ENCODE results near the gene CACNA2D4. TPM values are rescaled to one million over a fixed set of nuclear protein-coding genes. Genes with fewer than 3 reads are reported as not detected.

The CACNA2D4 gene
- total RNA-seq, 1 experiment from 2014 or later = not detected

DNA sequence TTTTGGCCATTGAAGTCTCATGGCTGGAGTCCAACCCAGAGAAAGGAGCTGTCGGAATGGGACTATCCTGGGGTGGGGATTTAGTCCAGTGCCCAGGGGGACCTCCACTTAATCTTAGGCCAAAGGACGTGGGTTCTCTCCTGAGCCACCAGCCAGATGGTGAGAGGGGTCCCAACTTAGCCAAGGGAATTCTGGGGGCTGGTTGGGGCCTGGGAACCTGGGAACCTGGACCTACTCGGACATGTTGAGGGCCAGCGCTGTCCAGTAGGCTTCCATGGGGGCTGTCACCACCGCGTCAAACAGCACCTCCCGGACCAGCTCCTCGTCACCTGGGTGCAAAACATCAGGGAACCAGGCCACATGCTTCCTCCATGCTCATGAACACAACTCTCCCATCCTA lies 64.7 kb downstream of the CACNA2D4 start:
- no peaks in the 10 kb centered on the region for H3K4me1 ChIP-seq (replicated peaks)
- no peak for DNase-seq (ENCODE audit: low read depth in 1 of 2, low spot score in 2 of 2)
- H3K27me3 ChIP-seq (replicated peaks) = peaks cover 86% of the 10 kb centered on the region
- no peak overlapping the region for H3K4me3 ChIP-seq
- no peaks in the 10 kb centered on the region for H3K9me3 ChIP-seq (replicated peaks)
- no peak overlapping the region for H3K27ac ChIP-seq
- no peaks in the 10 kb centered on the region for H3K36me3 ChIP-seq

GRCh38 chr12:1852076-1852475 lies 66.4 kb downstream of the CACNA2D4 start:
- Histone ChIP-seq H3K27me3 (replicated peaks) (peaks cover 88% of the 10 kb centered on the region), H3K9me3 (replicated peaks) (no peaks in the 10 kb centered on the region), H3K36me3 (no peaks in the 10 kb centered on the region), H3K27ac (no peak overlapping the region), H3K4me1 (replicated peaks) (no peaks in the 10 kb centered on the region), H3K4me3 (no peak overlapping the region)
- no peak for DNase-seq (ENCODE audit: low read depth in 1 of 2, low spot score in 2 of 2)

GRCh38 chr12:1851151-1851701 lies 67.2 kb downstream of the CACNA2D4 start:
- Histone ChIP-seq H3K27ac (no peak overlapping the region), H3K4me3 (no peak overlapping the region), H3K36me3 (no peaks in the 10 kb centered on the region), H3K9me3 (replicated peaks) (no peaks in the 10 kb centered on the region), H3K4me1 (replicated peaks) (no peaks in the 10 kb centered on the region), H3K27me3 (replicated peaks) (peaks cover 88% of the 10 kb centered on the region)
- DNase-seq (ENCODE audit: low read depth in 1 of 2, low spot score in 2 of 2) = no peak

DNA sequence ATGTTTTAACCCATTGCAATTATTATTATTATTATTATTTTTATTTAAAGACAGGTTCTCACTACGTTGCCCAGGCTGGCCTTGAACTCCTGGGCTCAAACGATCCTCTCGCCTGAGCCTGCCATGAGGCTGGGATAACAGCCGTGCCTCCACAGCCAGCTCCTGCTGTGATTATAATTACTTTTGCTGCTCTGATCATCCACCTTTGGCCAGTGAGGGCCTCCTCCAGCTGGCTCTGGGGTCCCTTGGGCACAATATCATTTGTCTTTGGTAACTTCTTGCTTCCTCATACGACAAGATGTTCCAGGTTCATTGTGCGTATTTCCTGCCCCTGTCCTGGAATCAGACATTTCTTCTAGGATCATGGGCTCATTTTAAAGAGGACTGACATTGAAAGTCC lies 69.7 kb downstream of the CACNA2D4 start:
- no peaks in the 10 kb centered on the region for H3K4me1 ChIP-seq (replicated peaks)
- no peak overlapping the region for H3K27ac ChIP-seq
- H3K4me3 ChIP-seq = no peak overlapping the region
- no peaks in the 10 kb centered on the region for H3K36me3 ChIP-seq
- H3K9me3 ChIP-seq (replicated peaks) = no peaks in the 10 kb centered on the region
- DNase-seq (ENCODE audit: low read depth in 1 of 2, low spot score in 2 of 2) = no peak
- peaks cover 85% of the 10 kb centered on the region for H3K27me3 ChIP-seq (replicated peaks)

DNA sequence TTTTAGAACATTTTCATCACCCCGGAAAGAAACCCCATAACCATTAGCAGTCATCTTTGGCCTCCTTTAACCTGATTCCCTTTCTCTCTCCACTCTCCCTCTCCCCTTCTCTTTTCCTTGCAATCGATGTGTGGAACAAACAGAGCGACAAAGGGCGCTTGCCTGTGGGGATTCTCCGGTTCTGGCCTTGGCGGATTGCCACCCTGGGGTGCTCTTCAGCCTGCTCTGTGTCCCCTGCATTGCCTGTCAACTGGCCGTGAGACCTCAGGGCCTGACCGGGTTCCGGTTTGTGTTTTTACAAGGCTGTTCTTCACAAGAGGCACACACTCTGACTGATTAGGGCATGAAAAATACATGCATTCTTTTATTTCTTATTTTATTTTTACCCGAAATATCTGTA lies 70.3 kb downstream of the CACNA2D4 start:
- no peak overlapping the region for H3K4me3 ChIP-seq
- peaks cover 86% of the 10 kb centered on the region for H3K27me3 ChIP-seq (replicated peaks)
- H3K9me3 ChIP-seq (replicated peaks) = no peaks in the 10 kb centered on the region
- H3K36me3 ChIP-seq = no peaks in the 10 kb centered on the region
- H3K4me1 ChIP-seq (replicated peaks) = no peaks in the 10 kb centered on the region
- H3K27ac ChIP-seq = no peak overlapping the region
- DNase-seq (ENCODE audit: low read depth in 1 of 2, low spot score in 2 of 2) = no peak

- H3K4me3 ChIP-seq = no peak overlapping the region
- DNase-seq (ENCODE audit: low read depth in 1 of 2, low spot score in 2 of 2) = no peak
- H3K9me3 ChIP-seq (replicated peaks) = no peaks in the 10 kb centered on the region
- H3K27me3 ChIP-seq (replicated peaks) = peaks cover 84% of the 10 kb centered on the region
- no peaks in the 10 kb centered on the region for H3K4me1 ChIP-seq (replicated peaks)
- no peaks in the 10 kb centered on the region for H3K36me3 ChIP-seq
- no peak overlapping the region for H3K27ac ChIP-seq
Measured at GRCh38 chr12:1847411-1847810, 71.0 kb downstream of the CACNA2D4 start.

DNA sequence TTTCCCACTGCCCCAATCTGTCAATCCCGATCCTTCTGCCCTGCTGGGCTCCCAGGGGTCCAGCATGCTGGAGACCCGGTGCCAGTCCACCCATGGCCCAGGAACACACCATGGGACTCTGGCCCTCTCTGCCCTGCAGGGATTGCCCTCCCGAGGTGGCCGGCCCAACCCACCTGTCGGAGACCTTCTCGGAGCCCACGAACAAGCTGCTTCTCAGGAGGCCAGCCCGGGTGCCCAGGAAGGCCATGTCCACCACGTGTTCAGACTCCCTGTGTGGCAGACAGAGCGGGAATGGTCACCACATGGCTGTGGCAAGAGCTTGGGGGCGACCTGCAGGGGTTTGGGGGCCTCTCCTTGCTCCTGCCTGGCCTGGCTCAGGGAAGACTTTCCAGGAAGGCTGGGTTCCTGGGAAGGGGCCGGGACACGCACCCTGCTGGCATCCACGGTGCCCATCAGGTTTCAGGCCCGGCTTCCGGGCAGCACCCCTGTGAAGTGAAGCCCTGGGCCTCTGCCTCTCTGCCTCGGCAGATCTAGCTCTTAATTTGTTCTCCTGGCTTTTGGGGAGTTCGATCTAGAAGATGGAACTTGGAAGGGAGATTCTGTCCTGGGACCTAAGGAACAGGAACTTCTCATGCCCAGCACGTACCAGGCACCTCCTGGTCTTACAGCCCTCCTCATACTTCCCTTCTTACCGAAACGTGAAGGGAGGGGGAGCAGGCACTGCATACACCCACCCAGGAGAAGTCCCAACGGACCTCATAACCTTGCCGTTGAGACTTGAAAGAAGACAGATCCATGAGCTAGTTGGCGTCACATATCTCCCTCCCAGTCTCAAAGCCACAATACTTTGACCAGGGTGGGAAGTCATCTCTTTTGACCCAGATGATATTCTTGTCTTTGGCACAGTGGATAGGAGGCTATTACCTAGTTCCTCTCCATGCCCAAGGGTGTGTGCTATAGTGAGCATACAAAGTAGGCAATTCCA lies 71.7 kb downstream of the CACNA2D4 start:
- Histone ChIP-seq H3K27me3 (replicated peaks) (peaks cover 83% of the 10 kb centered on the region), H3K4me1 (replicated peaks) (no peaks in the 10 kb centered on the region)
- no peak for DNase-seq (ENCODE audit: low read depth in 1 of 2, low spot score in 2 of 2)

DNA sequence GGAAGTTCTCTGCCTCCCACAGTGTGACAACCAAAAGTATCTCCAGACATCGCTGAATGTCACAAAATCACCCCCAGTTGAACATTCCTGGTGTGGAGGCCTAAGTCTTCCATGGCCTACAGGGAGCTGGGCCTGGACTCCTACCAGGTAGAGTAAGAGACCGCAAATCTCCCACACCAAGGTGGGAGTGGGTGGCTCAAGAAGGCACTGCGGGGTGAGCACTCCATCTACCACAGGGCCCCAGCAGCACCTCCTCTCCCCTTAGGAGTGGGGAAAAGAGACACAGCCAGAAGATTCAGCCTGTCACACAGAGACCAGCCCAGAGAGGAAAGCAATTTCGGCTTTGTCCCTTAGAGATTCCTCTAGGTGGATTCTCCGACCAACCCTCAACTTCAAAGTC lies 72.6 kb downstream of the CACNA2D4 start:
- Histone ChIP-seq H3K27ac (no peak overlapping the region), H3K4me1 (replicated peaks) (no peaks in the 10 kb centered on the region), H3K27me3 (replicated peaks) (peaks cover 85% of the 10 kb centered on the region), H3K9me3 (replicated peaks) (no peaks in the 10 kb centered on the region), H3K4me3 (no peak overlapping the region), H3K36me3 (no peaks in the 10 kb centered on the region)
- no peak for DNase-seq (ENCODE audit: low read depth in 1 of 2, low spot score in 2 of 2)

More for the DNA sequence above, 71.7 kb downstream of the CACNA2D4 start:
- no peaks in the 10 kb centered on the region for H3K36me3 ChIP-seq
- H3K27ac ChIP-seq = no peak overlapping the region
- no peak overlapping the region for H3K4me3 ChIP-seq
- no peaks in the 10 kb centered on the region for H3K9me3 ChIP-seq (replicated peaks)

- Histone ChIP-seq H3K9me3 (replicated peaks) (no peaks in the 10 kb centered on the region), H3K4me3 (no peak overlapping the region), H3K27me3 (replicated peaks) (peaks cover 88% of the 10 kb centered on the region), H3K4me1 (replicated peaks) (no peaks in the 10 kb centered on the region), H3K27ac (no peak overlapping the region), H3K36me3 (no peaks in the 10 kb centered on the region)
- no peak for DNase-seq (ENCODE audit: low read depth in 1 of 2, low spot score in 2 of 2)
Measured at GRCh38 chr12:1845427-1845826, 73.0 kb downstream of the CACNA2D4 start.

GRCh38 chr12:1844661-1845409 lies 73.6 kb downstream of the CACNA2D4 start:
- DNase-seq (ENCODE audit: low read depth in 1 of 2, low spot score in 2 of 2) = no peak
- Histone ChIP-seq H3K27ac (no peak overlapping the region), H3K4me1 (replicated peaks) (no peaks in the 10 kb centered on the region), H3K4me3 (no peak overlapping the region), H3K27me3 (replicated peaks) (peaks cover 86% of the 10 kb centered on the region), H3K9me3 (replicated peaks) (no peaks in the 10 kb centered on the region), H3K36me3 (no peaks in the 10 kb centered on the region)

- Histone ChIP-seq H3K27me3 (replicated peaks) (peaks cover 86% of the 10 kb centered on the region), H3K27ac (no peak overlapping the region), H3K4me3 (no peak overlapping the region), H3K4me1 (replicated peaks) (no peaks in the 10 kb centered on the region), H3K36me3 (no peaks in the 10 kb centered on the region), H3K9me3 (replicated peaks) (no peaks in the 10 kb centered on the region)
- no peak for DNase-seq (ENCODE audit: low read depth in 1 of 2, low spot score in 2 of 2)
Measured at GRCh38 chr12:1844223-1844622, 74.2 kb downstream of the CACNA2D4 start.

DNA sequence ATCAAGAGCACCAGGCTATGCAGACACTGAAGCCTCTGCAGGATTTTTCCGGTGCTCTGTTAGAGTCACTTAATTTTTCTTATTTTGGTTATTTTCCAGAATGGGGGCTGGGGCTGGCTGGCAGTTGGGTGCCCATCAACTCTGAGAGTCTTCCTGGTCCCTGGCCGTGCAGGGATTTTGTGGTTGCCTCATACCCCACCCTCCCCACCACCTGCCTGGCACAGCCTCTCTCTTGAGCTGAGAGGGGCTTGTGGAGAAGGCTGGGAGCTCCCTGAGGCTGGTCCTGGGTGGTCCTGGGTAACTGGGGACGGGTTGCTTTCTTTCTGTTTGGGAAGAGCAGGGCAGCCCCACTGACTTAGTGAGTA lies 74.8 kb downstream of the CACNA2D4 start:
- no peak overlapping the region for H3K27ac ChIP-seq
- H3K27me3 ChIP-seq (replicated peaks) = peaks cover 91% of the 10 kb centered on the region
- H3K4me1 ChIP-seq (replicated peaks) = no peaks in the 10 kb centered on the region
- DNase-seq (ENCODE audit: low read depth in 1 of 2, low spot score in 2 of 2) = no peak
- no peaks in the 10 kb centered on the region for H3K9me3 ChIP-seq (replicated peaks)
- no peak overlapping the region for H3K4me3 ChIP-seq
- H3K36me3 ChIP-seq = no peaks in the 10 kb centered on the region

- H3K9me3 ChIP-seq (replicated peaks) = no peaks in the 10 kb centered on the region
Measured at GRCh38 chr12:1842905-1843640, 75.4 kb downstream of the CACNA2D4 start.

More at GRCh38 chr12:1842905-1843640, 75.4 kb downstream of the CACNA2D4 start:
- Histone ChIP-seq H3K4me1 (replicated peaks) (no peaks in the 10 kb centered on the region; the same call in 1 of the 2 replicates), H3K4me3 (no peak overlapping the region), H3K27ac (no peak overlapping the region), H3K36me3 (no peaks in the 10 kb centered on the region), H3K27me3 (replicated peaks) (peaks cover 86% of the 10 kb centered on the region)
- no peak for DNase-seq (ENCODE audit: low read depth in 1 of 2, low spot score in 2 of 2)
